H1 (cell line): ENCODE measurements around the gene TREM1. TPM values are rescaled to one million over a fixed set of nuclear protein-coding genes. Genes with fewer than 3 reads are reported as not detected.

Experiments used
- CTCF ChIA-PET: fragments of 300-600 bp; sonication (Branson Sonifier 250); formaldehyde crosslinking; loops from one replicate; lab custom pipeline; 2021; ENCODE audit not compliant: partially characterized antibody; lab: Charles Lee
- POLR2A ChIA-PET: fragments of 300-600 bp; sonication (Branson Sonifier 250); formaldehyde crosslinking; loops from one replicate; lab custom pipeline; 2021; ENCODE audit warnings: inconsistent platforms; ENCODE audit not compliant: partially characterized antibody; lab: Charles Lee
- DNase-seq, 2 experiments: peaks; one replicate each; pipeline versions ENCODE4 v3.0.0 to v3.0.0-alpha.2; 2010 to 2022; ENCODE audit warnings: low spot score in 2 of 2, low read depth in 1 of 2, mixed read lengths in 1 of 2
- FAIRE-seq: peaks from 2 replicates; lab custom pipeline; 2011; peaks lifted over from hg19 to GRCh38; lab: Jason Lieb, UNC
- H2AFZ ChIP-seq: 2 replicates; pipeline ENCODE4 v1.8.1; 2012; ENCODE audit warnings: low read length, inconsistent platforms
- H2AK5ac ChIP-seq: 2 replicates; pipeline ENCODE4 v1.6.1; 2013; ENCODE audit warnings: low read depth, low read length
- H2BK120ac ChIP-seq: replicated peaks from 2 replicates; pipeline ENCODE3; 2013; ENCODE audit warnings: low read depth, low read length, inconsistent platforms
- H2BK12ac ChIP-seq: 2 replicates; pipeline ENCODE4 v1.6.1; 2013; ENCODE audit warnings: low read depth, low read length
- H2BK15ac ChIP-seq: 2 replicates; pipeline ENCODE4 v1.6.1; 2013; ENCODE audit warnings: low read length
- H2BK20ac ChIP-seq: 2 replicates; pipeline ENCODE4 v1.6.1; 2013; ENCODE audit warnings: low read length
- H2BK5ac ChIP-seq: 2 replicates; pipeline ENCODE4 v1.6.1; 2013; ENCODE audit warnings: low read depth, low read length
- H3K14ac ChIP-seq: 2 replicates; pipeline ENCODE4 v1.6.1; 2013; ENCODE audit warnings: inconsistent platforms; ENCODE audit not compliant: insufficient read length
- H3K18ac ChIP-seq: 2 replicates; pipeline ENCODE4 v1.6.1; 2013; ENCODE audit warnings: low read length; ENCODE audit errors: extremely low read depth
- H3K23ac ChIP-seq: 2 replicates; pipeline ENCODE4 v1.6.1; 2013; ENCODE audit warnings: inconsistent platforms; ENCODE audit not compliant: insufficient read length
- H3K23me2 ChIP-seq: 2 replicates; pipeline ENCODE4 v1.6.1; 2013; ENCODE audit warnings: low read depth, low read length
- H3K27ac ChIP-seq: 2 replicates; pipeline ENCODE4 v1.6.1; 2011; ENCODE audit warnings: low read depth, low read length, inconsistent platforms
- H3K27me3 ChIP-seq, 4 experiments: replicated peaks in 1 of 4; 1 replicate in 1 of 4; 2 replicates in 3 of 4; pipeline versions ENCODE4 v1.6.1 to v1.8.1; 2011 to 2013; ENCODE audit warnings: low read length in 3 of 4, mild to moderate bottlenecking in 3 of 4, inconsistent platforms in 2 of 4, mixed read lengths in 2 of 4, moderate library complexity in 1 of 4; ENCODE audit not compliant: control insufficient read depth in 3 of 4, insufficient read depth in 3 of 4; ENCODE audit errors: extremely low read depth in 1 of 4
- H3K36me3 ChIP-seq, 4 experiments: 2 replicates each; pipeline versions ENCODE4 v1.6.1 to v1.8.1; 2011 to 2013; ENCODE audit warnings: mild to moderate bottlenecking in 4 of 4, low read length in 3 of 4, moderate library complexity in 2 of 4, control low read depth in 1 of 4, inconsistent platforms in 1 of 4; ENCODE audit not compliant: insufficient read depth in 4 of 4, control insufficient read depth in 2 of 4
- H3K4ac ChIP-seq: replicated peaks from 2 replicates; pipeline ENCODE3; 2013; ENCODE audit warnings: low read length, low read depth, mixed read lengths, inconsistent platforms; ENCODE audit not compliant: insufficient read length
- H3K4me1 ChIP-seq, 4 experiments: replicated peaks in 1 of 4; 1 replicate in 1 of 4; 2 replicates in 3 of 4; pipeline versions ENCODE4 v1.6.1 to v1.8.1; 2011 to 2013; ENCODE audit warnings: low read length in 3 of 4, inconsistent platforms in 2 of 4, mixed read lengths in 1 of 4; ENCODE audit not compliant: insufficient read depth in 4 of 4, control insufficient read depth in 3 of 4
- H3K4me2 ChIP-seq, 2 experiments: 2 replicates each; pipeline versions ENCODE4 v1.6.1 to v1.8.1; 2011 to 2013; ENCODE audit warnings: low read depth in 2 of 2, low read length in 2 of 2, control low read depth in 1 of 2, inconsistent platforms in 1 of 2, mild to moderate bottlenecking in 1 of 2; ENCODE audit not compliant: insufficient read depth in 1 of 2
- H3K4me3 ChIP-seq, 4 experiments: fragments of 200-600, 300-600 bp in 1 of 4; sonication (generic), shearing (Covaris generic), sonication (Bioruptor Twin) in 1 of 4; 2 replicates each; pipeline versions ENCODE4 v1.5.1 to v1.8.1; 2011 to 2016; ENCODE audit warnings: low read length in 4 of 4, low read depth in 3 of 4, control low read depth in 2 of 4, inconsistent platforms in 2 of 4, mild to moderate bottlenecking in 2 of 4, mixed read lengths in 1 of 4, moderate library complexity in 1 of 4; ENCODE audit not compliant: insufficient read depth in 2 of 4; ENCODE audit errors: extremely low read depth in 1 of 4
- H3K56ac ChIP-seq: replicated peaks from 2 replicates; pipeline ENCODE3; 2013; ENCODE audit warnings: low read depth, mild to moderate bottlenecking, mixed read lengths, low read length, inconsistent platforms; ENCODE audit not compliant: insufficient read length
- H3K79me1 ChIP-seq: 2 replicates; pipeline ENCODE4 v1.6.1; 2013; ENCODE audit warnings: low read depth, low read length, control low read depth
- H3K79me2 ChIP-seq, 2 experiments: 2 replicates each; pipeline versions ENCODE4 v1.6.1 to v1.8.1; 2012 to 2013; ENCODE audit warnings: low read length in 2 of 2, mild to moderate bottlenecking in 2 of 2, inconsistent platforms in 1 of 2; ENCODE audit not compliant: insufficient read depth in 2 of 2, control insufficient read depth in 1 of 2
- H3K9ac ChIP-seq, 4 experiments: replicated peaks in 1 of 4; 1 replicate in 1 of 4; 2 replicates in 3 of 4; pipeline versions ENCODE4 v1.6.1 to v1.8.1; 2011 to 2013; ENCODE audit warnings: low read depth in 3 of 4, low read length in 3 of 4, control low read depth in 2 of 4, mild to moderate bottlenecking in 2 of 4, moderate library complexity in 2 of 4, inconsistent platforms in 1 of 4; ENCODE audit errors: extremely low read depth in 1 of 4
- H3K9me3 ChIP-seq, 2 experiments: 2 replicates each; pipeline versions ENCODE4 v1.6.1 to v1.8.1; 2012 to 2013; ENCODE audit warnings: mild to moderate bottlenecking in 2 of 2, moderate library complexity in 2 of 2, control low read depth in 1 of 2, inconsistent platforms in 1 of 2, low read depth in 1 of 2, low read length in 1 of 2, mixed read lengths in 1 of 2; ENCODE audit not compliant: insufficient read depth in 2 of 2
- H4K20me1 ChIP-seq, 2 experiments: replicated peaks in 1 of 2; 2 replicates each; pipeline versions ENCODE3 to v1.8.1; 2011 to 2013; ENCODE audit warnings: inconsistent platforms in 2 of 2, low read length in 2 of 2, mild to moderate bottlenecking in 1 of 2; ENCODE audit not compliant: insufficient read depth in 2 of 2, control insufficient read depth in 1 of 2
- H4K5ac ChIP-seq: 2 replicates; pipeline ENCODE4 v1.6.1; 2013; ENCODE audit warnings: low read length, low read depth, mixed read lengths, inconsistent platforms; ENCODE audit not compliant: insufficient read length
- H4K8ac ChIP-seq: 2 replicates; pipeline ENCODE4 v1.8.0; 2013; ENCODE audit warnings: mild to moderate bottlenecking, moderate library complexity, low read length, inconsistent platforms; ENCODE audit not compliant: insufficient read depth; ENCODE audit errors: extremely low read depth
- H4K91ac ChIP-seq: replicated peaks from 2 replicates; pipeline ENCODE3; 2013; ENCODE audit warnings: low read length, mixed read lengths, inconsistent platforms; ENCODE audit not compliant: insufficient read length
- TEAD4 ChIP-seq: IDR thresholded peaks from 2 replicates; pipeline ENCODE4 v1.6.1; 2012; ENCODE audit warnings: low read depth, low read length, inconsistent platforms, mixed read lengths
- WGBS, 2 experiments: shearing (Covaris generic) in 1 of 2; methylation state at CpG; one replicate each; pipeline versions ENCODE4 v1.1.6 to v1.1.7; 2013 to 2015; ENCODE audit warnings: low lambda C conversion rate in 2 of 2, mixed read lengths in 2 of 2, inconsistent platforms in 1 of 2, low coverage in 1 of 2, missing lambda C conversion rate in 1 of 2; ENCODE audit not compliant: insufficient replicate concordance in 2 of 2, insufficient coverage in 1 of 2, insufficient read length in 1 of 2; ENCODE audit errors: extremely low coverage in 1 of 2, missing lambda C conversion rate in 1 of 2; 5-methylcytosine and 5-hydroxymethylcytosine counted together
- polyA plus RNA-seq, 7 experiments: library from polyadenylated mRNA; depleted of rRNA in 3 of 7; stranded (reverse) in 5 of 7; unstranded in 2 of 7; fragments of >200 nt in 5 of 7; fragments of 200-250 nt in 2 of 7; gene quantifications; 1 replicate in 5 of 7; 2 replicates in 1 of 7; 4 replicates in 1 of 7; pipeline versions ENCODE4 v1.2.1 to v1.2.3, GENCODE V29; 2011 to 2013; ENCODE audit warnings: missing spikeins in 2 of 7, mixed read lengths in 2 of 7
- total RNA-seq: library from RNA; stranded (reverse); fragmentation: NEBNext Ultra II Directional; extraction: Animal tissue kit (Norgen Biotek cat#: 25700); gene quantifications from 2 replicates; pipeline ENCODE4 v1.2.1, GENCODE V29; 2021

The TREM1 gene
- total and polyA plus RNA-seq, 2 of the 8 experiments (the other 6 are each of a cell fraction or from before 2014, with no cell fraction given) = not detected

- Histone ChIP-seq H2AFZ (no peak overlapping the region), H3K27me3 (0 out of 7 replicates have a peak, but pooled peaks cover 0 to 2% (median 0%) of the 10 kb centered on the region in 4 experiments), H2AK5ac (no peak overlapping the region), H3K79me2 (no peaks in the 10 kb centered on the region), H2BK120ac (no peak overlapping the region), H3K4me1 (peaks cover 0 to 5% (median 0%) of the 10 kb centered on the region in 4 experiments; a peak in 1 of 7 replicates), H3K9me3 (no peaks in the 10 kb centered on the region), H3K4me3 (no peak overlapping the region), H4K20me1 (no peaks in the 10 kb centered on the region), H2BK12ac (no peak overlapping the region), H3K4me2 (no peak overlapping the region), H3K56ac (no peak overlapping the region), H3K23me2 (no peaks in the 10 kb centered on the region), H2BK20ac (no peak overlapping the region), H3K23ac (no peak overlapping the region), H2BK15ac (no peak overlapping the region), H3K36me3 (no peaks in the 10 kb centered on the region), H4K91ac (no peak overlapping the region), H3K18ac (no peak overlapping the region), H4K5ac (no peak overlapping the region), H3K27ac (no peak overlapping the region), H2BK5ac (no peak overlapping the region), H4K8ac (no peak overlapping the region), H3K14ac (no peak overlapping the region), H3K9ac (no peak overlapping the region), H3K79me1 (no peaks in the 10 kb centered on the region), H3K4ac (no peak overlapping the region)
- WGBS, 2 experiments = 81% methylated on average over 11 of the region's 11 CpGs; no CpG with 5 or more reads in 1 of the 2 experiments
- no peak for TF ChIP-seq TEAD4
- POLR2A ChIA-PET = interaction anchor here (0.7 kb wide), 1 partner anchor 17 kb away, joined by 3 read pairs; no protein-coding TSS in a partner anchor
- FAIRE-seq (no peak), DNase-seq (no peak)
- CTCF ChIA-PET = interaction anchor here (0.8 to 4.0 kb wide), 5 partner anchors 13 to 84 kb away, joined by 3 to 32 read pairs (median 3); no protein-coding TSS in a partner anchor
Measured at GRCh38 chr6:41335943-41336342, 49.5 kb upstream of the TREM1 start.
